ENCODE measurements around the gene METTL9.
"Not testable (repeated sequence)": the region's sequence is repeated elsewhere in the genome, so short reads cannot be mapped to it uniquely, and the experiment has no call there.

METTL9 gene

GRCh38 chr16:21653571-21653970 lies 54.2 kb downstream of the METTL9 start:
- FAIRE-seq (no peak), DNase-seq (ENCODE audit: extremely low spot score, insufficient read length, low read depth) (no peak)

- FAIRE-seq (no peak), DNase-seq (ENCODE audit: extremely low spot score, insufficient read length, low read depth) (no peak)
Measured at GRCh38 chr16:21654466-21654865, 55.1 kb downstream of the METTL9 start.

GRCh38 chr16:21654881-21655280 lies 55.5 kb downstream of the METTL9 start:
- FAIRE-seq (no peak), DNase-seq (ENCODE audit: extremely low spot score, insufficient read length, low read depth) (no peak)

GRCh38 chr16:21656795-21657768 lies 57.7 kb downstream of the METTL9 start:
- peak; percentile 77 for FAIRE-seq
- no peak for DNase-seq (ENCODE audit: extremely low spot score, insufficient read length, low read depth)

- DNase-seq (ENCODE audit: extremely low spot score, insufficient read length, low read depth) (no peak), FAIRE-seq (no peak)
Measured at GRCh38 chr16:21659124-21659523, 59.7 kb downstream of the METTL9 start.

GRCh38 chr16:21663889-21664647 lies 64.7 kb downstream of the METTL9 start, which contains the start of gene OTOA:
Gene OTOA (plus strand): TSS chr16:21663968. CDS start chr16:21678515, 14,547 bp downstream.
- FAIRE-seq (no peak), DNase-seq (ENCODE audit: extremely low spot score, insufficient read length, low read depth) (no peak)

- DNase-seq (ENCODE audit: extremely low spot score, insufficient read length, low read depth) (no peak), FAIRE-seq (no peak)
Measured at GRCh38 chr16:21664801-21665492, 65.6 kb downstream of the METTL9 start.

GRCh38 chr16:21666772-21667171 lies 67.4 kb downstream of the METTL9 start:
- no peak for FAIRE-seq
- no peak for DNase-seq (ENCODE audit: extremely low spot score, insufficient read length, low read depth)

- DNase-seq (ENCODE audit: extremely low spot score, insufficient read length, low read depth), result no peak
- FAIRE-seq, result no peak
Measured at GRCh38 chr16:21667575-21667974, 68.2 kb downstream of the METTL9 start.

GRCh38 chr16:21673469-21673868 lies 74.1 kb downstream of the METTL9 start:
- no peak for DNase-seq (ENCODE audit: extremely low spot score, insufficient read length, low read depth)
- no peak for FAIRE-seq

GRCh38 chr16:21674456-21674855 lies 75.1 kb downstream of the METTL9 start:
- not testable (repeated sequence) for FAIRE-seq; DNase-seq (ENCODE audit: extremely low spot score, insufficient read length, low read depth)

- DNase-seq (ENCODE audit: extremely low spot score, insufficient read length, low read depth); FAIRE-seq: not testable (repeated sequence)
Measured at GRCh38 chr16:21680714-21681113, 81.3 kb downstream of the METTL9 start.

GRCh38 chr16:21683184-21683583 lies 83.8 kb downstream of the METTL9 start:
- no peak for DNase-seq (ENCODE audit: extremely low spot score, insufficient read length, low read depth)
- no peak for FAIRE-seq

- DNase-seq (ENCODE audit: extremely low spot score, insufficient read length, low read depth) (no peak), FAIRE-seq (no peak)
Measured at GRCh38 chr16:21684199-21684598, 84.8 kb downstream of the METTL9 start.

GRCh38 chr16:21685034-21685455 lies 85.7 kb downstream of the METTL9 start:
- no peak for FAIRE-seq
- no peak for DNase-seq (ENCODE audit: extremely low spot score, insufficient read length, low read depth)

GRCh38 chr16:21689107-21689506 lies 89.7 kb downstream of the METTL9 start:
- FAIRE-seq, result no peak
- no peak for DNase-seq (ENCODE audit: extremely low spot score, insufficient read length, low read depth)

GRCh38 chr16:21690967-21691366 lies 91.6 kb downstream of the METTL9 start:
- FAIRE-seq; DNase-seq (ENCODE audit: extremely low spot score, insufficient read length, low read depth): not testable (repeated sequence)

- FAIRE-seq (no peak), DNase-seq (ENCODE audit: extremely low spot score, insufficient read length, low read depth) (no peak)
Measured at GRCh38 chr16:21694609-21695008, 95.2 kb downstream of the METTL9 start.

- FAIRE-seq (no peak), DNase-seq (ENCODE audit: extremely low spot score, insufficient read length, low read depth) (no peak)
Measured at GRCh38 chr16:21697032-21697431, 97.7 kb downstream of the METTL9 start.

Data from GM18507 (cell line).